ENCODE data around the gene SORCS2.

Gene SORCS2

DNA sequence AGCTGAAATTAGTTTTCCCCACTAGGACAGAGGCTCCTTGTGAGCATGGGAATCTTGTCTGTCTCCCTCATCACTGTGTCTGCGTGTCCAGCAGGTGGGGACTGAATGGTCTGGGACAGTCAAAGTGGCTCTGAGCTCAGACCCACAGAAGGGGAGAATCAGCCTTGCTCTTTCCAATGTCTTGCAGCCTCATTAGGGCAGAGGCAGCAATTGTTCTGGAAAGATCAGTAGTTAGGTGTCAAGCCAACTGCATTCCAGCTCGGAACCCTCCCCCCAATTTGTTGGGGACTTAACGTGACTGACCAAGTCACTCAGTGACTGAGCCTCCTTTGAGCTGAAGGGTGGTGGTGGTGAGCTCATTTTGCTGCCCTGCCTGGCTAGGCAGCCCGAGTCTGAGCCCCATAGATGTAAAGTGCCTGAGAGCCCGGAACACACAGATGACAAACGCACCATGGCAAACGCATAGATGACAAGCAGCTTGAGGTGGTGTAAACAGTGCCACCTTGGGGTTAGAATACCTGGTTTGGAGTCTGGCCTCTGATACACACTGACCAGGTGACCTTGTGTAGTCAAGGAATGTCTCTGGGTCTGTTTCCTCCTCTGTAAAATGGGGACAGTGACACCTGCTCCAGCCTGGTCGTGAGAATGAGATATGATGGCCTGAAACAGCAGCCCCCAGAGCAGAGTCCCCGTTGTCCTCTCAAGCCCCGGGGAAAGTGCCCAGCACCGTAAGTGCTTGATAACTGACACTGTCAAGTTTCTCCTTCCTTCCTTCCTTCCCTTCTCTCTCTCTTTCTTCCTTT lies 2.7 kb upstream of the SORCS2 start:
- H3K27me3 ChIP-seq (ENCODE audit: insufficient read depth, low read length): peaks cover 56% of the 10 kb centered on the region
- no peak overlapping the region for H3K27ac ChIP-seq (ENCODE audit: low read length)
- no peaks in the 10 kb centered on the region for H3K9me3 ChIP-seq (ENCODE audit: insufficient read depth, low read depth, low read length)
- H3K9ac ChIP-seq (ENCODE audit: low read depth, low read length): no peak overlapping the region
- no peaks in the 10 kb centered on the region for H3K4me1 ChIP-seq (ENCODE audit: insufficient read depth, low read length)
- no peak overlapping the region for H3K4me3 ChIP-seq (ENCODE audit: low read length)
- no peaks in the 10 kb centered on the region for H3K36me3 ChIP-seq (ENCODE audit: insufficient read depth, low read depth, low read length)

DNA sequence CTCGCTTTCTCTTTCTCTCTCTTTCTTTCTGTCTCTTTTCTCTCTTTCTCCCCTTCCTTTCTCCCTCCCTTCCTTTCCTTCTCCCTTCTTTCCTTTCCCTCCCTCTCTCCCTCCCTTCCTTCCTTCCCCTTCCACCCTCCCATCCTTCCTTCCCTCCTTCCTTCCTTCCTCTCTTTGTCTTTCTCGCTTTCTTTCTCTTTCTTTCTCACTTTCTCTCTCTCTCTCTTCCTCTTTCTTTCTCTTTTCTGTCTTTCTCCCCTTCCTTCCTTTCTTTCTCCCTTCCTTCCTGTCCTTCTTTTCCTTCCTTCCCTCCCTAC lies 2.1 kb upstream of the SORCS2 start:
- no peaks in the 10 kb centered on the region for H3K4me1 ChIP-seq (ENCODE audit: insufficient read depth, low read length)
- no peaks in the 10 kb centered on the region for H3K36me3 ChIP-seq (ENCODE audit: insufficient read depth, low read depth, low read length)
- H3K27me3 ChIP-seq (ENCODE audit: insufficient read depth, low read length): peaks cover 61% of the 10 kb centered on the region
- no peak overlapping the region for H3K9ac ChIP-seq (ENCODE audit: low read depth, low read length)
- H3K4me3 ChIP-seq (ENCODE audit: low read length): no peak overlapping the region
- H3K9me3 ChIP-seq (ENCODE audit: insufficient read depth, low read depth, low read length): no peaks in the 10 kb centered on the region
- no peak overlapping the region for H3K27ac ChIP-seq (ENCODE audit: low read length)

DNA sequence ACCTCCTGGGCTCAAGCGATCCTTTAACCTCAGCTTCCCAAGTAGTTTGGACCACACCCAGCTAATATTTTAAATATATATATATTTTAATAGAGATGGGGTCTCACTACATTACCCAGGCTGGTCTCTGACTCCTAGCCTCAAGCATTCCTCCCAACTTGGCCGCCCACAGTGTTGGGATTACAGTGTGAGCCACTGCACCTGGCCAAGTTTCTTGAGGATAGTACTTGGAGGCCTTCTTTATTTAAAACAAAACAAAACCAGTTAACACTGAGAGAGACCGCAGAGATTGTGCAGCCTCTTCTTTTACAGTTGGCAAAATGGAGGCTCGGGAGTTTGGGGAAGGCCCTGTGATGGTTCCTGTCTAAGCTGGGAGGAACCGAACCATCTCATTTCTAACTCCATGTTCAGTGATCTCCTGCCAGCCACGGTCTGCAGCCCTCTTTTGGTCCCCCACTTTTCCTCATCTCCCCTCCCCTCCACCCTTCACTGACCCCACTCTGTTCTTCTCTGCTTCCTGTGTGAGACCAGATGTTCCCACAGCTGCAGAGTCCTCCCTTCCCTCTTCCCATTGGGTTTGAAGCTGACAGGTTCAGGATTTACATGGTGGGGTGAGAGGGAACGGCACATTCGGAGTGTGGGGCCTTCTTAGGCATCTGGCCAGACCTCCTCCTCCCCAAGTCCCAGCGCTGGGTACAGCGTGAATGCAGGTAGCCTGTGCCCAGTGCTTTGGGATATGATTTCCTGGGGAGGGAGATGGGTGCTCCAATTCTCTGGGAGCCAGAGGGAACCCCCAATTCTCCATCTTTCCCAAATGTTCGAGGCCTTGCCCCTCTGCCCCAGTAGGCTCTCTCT lies 1.4 kb upstream of the SORCS2 start:
- Histone ChIP-seq H3K9ac (ENCODE audit: low read depth, low read length) (no peak overlapping the region), H3K9me3 (ENCODE audit: insufficient read depth, low read depth, low read length) (no peaks in the 10 kb centered on the region), H3K27ac (ENCODE audit: low read length) (no peak overlapping the region), H3K36me3 (ENCODE audit: insufficient read depth, low read depth, low read length) (no peaks in the 10 kb centered on the region), H3K4me3 (ENCODE audit: low read length) (no peak overlapping the region), H3K27me3 (ENCODE audit: insufficient read depth, low read length) (peaks cover 68% of the 10 kb centered on the region), H3K4me1 (ENCODE audit: insufficient read depth, low read length) (no peaks in the 10 kb centered on the region)

DNA sequence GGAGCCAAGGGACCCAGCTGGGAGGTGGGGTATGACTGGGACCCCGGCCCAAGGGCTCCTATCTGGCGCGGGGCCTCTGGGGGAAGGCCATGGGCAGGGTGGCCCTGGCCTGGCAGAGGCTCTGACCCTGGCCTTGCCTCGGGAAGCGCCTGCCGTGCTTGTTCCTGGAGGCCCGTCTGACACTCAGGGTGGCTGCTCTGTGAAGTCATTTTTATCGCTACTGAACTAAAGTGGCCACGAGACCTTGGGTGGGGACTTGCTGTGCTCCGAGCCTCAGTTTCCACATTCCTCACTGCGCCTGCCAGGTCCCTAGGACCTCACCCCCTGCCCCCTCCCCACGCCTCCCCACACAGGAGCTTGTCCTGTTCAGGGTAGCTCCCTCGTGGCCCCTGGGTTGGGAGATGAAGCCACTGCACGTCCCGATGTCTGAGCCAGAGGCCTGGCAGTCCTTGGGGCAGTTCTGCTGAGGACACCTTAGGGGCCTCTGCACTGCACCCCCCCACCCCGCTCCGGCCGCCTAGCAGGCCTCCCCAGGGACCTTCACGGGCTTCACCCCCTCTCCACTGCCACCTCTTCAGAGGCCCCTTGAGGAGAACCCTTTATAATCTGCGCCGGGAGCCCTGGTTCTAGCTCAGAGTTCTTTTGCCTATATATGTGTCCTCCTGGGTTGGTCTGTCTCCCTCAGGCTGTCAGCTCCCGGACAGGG lies 639 bp upstream of the SORCS2 start:
- H3K4me3 ChIP-seq (ENCODE audit: low read length): peak overlapping the region; percentile 56; the same call in 1 of the 2 replicates
- H3K9me3 ChIP-seq (ENCODE audit: insufficient read depth, low read depth, low read length): no peaks in the 10 kb centered on the region
- no peaks in the 10 kb centered on the region for H3K4me1 ChIP-seq (ENCODE audit: insufficient read depth, low read length)
- H3K9ac ChIP-seq (ENCODE audit: low read depth, low read length): no peak overlapping the region
- H3K36me3 ChIP-seq (ENCODE audit: insufficient read depth, low read depth, low read length): no peaks in the 10 kb centered on the region
- H3K27me3 ChIP-seq (ENCODE audit: insufficient read depth, low read length): peaks cover 73% of the 10 kb centered on the region
- H3K27ac ChIP-seq (ENCODE audit: low read length): no peak overlapping the region

DNA sequence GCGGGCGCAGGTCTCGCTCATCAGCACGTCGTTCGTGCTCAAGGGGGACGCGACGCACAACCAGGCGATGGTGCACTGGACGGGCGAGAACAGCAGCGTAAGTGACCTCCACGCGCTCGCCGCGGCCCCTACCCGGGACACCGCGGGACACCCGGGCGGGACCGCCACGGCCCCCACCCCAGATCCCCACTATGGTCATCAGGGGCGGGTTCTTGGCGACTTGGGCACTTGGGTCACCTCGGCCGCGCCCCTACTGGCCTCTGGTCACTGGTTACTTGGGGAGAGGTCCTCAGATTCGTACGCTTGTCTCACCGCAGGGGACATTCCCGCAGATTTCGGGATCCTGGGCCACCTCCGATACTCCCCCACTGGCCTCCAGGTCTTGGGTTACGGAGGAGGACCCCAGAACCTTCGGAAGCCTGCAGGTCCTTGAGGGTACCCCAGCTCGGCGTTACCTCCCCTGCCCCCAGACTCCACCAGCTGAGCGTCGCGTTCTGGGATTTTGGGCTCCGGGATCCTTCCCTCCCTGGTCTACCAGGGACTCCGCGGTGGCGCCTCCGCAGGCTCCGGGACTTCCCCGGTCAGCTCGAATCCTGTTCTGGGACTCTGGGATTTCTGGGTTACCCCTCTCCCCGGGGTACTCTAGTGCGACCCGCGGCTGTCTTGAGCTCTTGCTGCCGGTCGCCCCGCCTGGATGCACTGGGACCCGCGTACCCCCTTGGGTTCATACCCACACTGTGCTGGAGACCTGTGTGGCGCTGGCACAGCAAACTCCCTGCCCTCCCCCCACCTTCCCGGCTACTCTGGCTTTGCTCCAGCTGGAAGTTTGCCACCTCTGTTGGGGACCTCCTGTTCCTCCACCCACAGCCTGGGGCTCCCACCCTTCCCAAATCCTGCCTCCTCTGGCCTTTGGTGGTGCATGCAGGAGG lies 956 bp downstream of the SORCS2 start:
- Histone ChIP-seq H3K27ac (ENCODE audit: low read length) (no peak overlapping the region), H3K36me3 (ENCODE audit: insufficient read depth, low read depth, low read length) (no peaks in the 10 kb centered on the region), H3K9ac (ENCODE audit: low read depth, low read length) (no peak overlapping the region), H3K4me1 (ENCODE audit: insufficient read depth, low read length) (no peaks in the 10 kb centered on the region), H3K27me3 (ENCODE audit: insufficient read depth, low read length) (peaks cover 73% of the 10 kb centered on the region), H3K4me3 (ENCODE audit: low read length) (peak overlapping the region; percentile 70), H3K9me3 (ENCODE audit: insufficient read depth, low read depth, low read length) (no peaks in the 10 kb centered on the region)

DNA sequence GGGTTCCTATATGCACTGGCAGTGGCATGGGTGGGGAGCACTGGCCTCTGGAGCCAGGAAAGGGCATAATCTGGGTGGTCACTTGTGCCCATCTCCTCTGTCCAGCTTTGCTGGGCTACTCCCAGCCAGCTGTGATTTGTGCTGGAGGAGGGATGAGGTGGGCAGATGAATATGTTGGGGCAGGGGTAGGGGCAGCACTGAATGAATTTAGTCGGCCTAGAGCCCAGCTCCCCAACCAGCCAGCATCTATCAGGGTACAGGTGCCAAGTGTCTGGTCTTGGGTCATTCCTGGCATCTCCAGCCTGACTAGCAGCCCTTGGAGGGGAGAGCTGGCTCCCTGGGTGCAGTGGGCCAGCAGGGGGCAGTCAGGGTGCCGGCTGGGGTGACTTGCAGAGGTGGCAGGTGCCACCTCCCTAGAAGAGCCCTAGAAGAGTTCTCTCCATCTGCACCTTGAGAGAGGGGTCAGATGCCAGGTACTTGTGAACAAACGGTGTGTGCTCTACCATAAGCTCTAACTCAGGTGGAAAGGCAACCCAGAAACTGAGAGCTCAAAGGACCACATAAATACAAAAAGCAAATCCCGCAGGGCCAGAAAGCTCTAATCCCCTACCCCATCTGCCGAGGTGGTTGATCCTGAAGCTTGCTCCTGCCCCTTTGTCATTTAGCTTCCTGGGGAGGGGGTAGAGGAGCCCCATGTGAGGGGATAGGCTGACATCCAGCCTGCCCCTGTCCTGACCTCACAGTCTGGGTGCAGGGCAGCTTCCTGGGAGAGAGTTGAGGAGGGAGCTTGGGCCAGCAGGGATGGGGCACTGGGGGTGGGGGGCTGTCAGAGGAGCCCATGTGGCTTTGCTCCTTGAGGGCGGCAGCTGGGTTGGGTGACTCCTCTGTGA lies 2.2 kb downstream of the SORCS2 start:
- H3K9me3 ChIP-seq (ENCODE audit: insufficient read depth, low read depth, low read length): no peaks in the 10 kb centered on the region
- peaks cover 63% of the 10 kb centered on the region for H3K27me3 ChIP-seq (ENCODE audit: insufficient read depth, low read length)
- H3K4me1 ChIP-seq (ENCODE audit: insufficient read depth, low read length): no peaks in the 10 kb centered on the region
- H3K4me3 ChIP-seq (ENCODE audit: low read length): no peak overlapping the region
- no peak overlapping the region for H3K9ac ChIP-seq (ENCODE audit: low read depth, low read length)
- H3K27ac ChIP-seq (ENCODE audit: low read length): no peak overlapping the region
- no peaks in the 10 kb centered on the region for H3K36me3 ChIP-seq (ENCODE audit: insufficient read depth, low read depth, low read length)

DNA sequence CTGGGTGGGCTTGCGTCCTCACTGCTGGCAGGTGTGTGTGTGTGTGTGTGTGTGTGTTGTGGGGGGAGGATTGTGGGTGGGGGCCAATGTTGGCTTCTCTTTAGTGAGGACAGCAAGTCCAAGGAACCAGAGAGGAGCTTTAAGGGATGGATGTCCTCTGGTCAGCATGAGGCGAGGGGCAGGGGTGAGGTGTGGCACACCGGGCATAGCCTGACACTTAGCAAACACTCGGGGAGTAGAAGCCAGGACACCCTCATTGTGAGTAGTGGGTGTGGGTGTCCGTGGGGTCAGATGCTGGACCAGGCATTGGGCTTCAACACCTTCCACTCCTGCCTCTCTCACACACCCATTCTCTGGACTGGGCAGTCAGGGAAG lies 2.8 kb downstream of the SORCS2 start:
- H3K27ac ChIP-seq (ENCODE audit: low read length): no peak overlapping the region
- no peaks in the 10 kb centered on the region for H3K9me3 ChIP-seq (ENCODE audit: insufficient read depth, low read depth, low read length)
- H3K4me3 ChIP-seq (ENCODE audit: low read length): no peak overlapping the region
- H3K36me3 ChIP-seq (ENCODE audit: insufficient read depth, low read depth, low read length): no peaks in the 10 kb centered on the region
- no peak overlapping the region for H3K9ac ChIP-seq (ENCODE audit: low read depth, low read length)
- H3K4me1 ChIP-seq (ENCODE audit: insufficient read depth, low read length): no peaks in the 10 kb centered on the region
- peaks cover 56% of the 10 kb centered on the region for H3K27me3 ChIP-seq (ENCODE audit: insufficient read depth, low read length)

DNA sequence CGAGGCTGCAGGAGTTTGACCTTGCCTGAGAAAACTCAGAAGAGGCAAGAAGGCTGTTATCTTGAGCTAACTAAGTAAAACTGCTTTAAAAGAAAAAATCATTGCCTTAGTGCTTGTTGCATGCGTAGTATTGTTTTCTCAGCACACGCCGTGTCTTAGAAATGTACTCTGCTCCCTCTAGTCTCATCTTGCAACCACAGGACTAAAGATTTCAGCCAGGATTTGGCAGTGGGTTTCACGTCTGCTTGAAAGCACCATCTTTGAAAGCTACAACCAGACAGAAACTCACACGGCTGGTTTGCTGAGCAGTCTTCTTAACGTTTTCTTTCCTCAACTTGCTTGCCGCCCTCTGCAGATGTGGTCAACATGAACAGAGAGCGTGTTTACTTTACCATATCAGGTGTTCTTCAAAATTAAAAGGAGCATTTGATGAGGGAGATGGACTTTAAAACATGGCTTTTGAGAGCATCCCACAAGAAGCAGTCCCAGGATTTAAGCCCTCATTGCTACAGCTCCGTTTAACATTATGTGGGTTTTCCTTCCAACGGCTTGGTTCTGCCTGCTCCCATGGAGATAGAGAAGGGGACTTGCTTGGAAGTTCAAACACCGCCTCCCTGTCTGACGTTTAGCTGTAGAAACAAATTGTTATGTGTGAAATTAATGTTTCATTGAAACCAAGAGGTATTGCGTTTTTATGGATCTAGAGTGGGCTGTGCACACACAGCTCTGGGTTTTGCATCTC lies 3.4 kb downstream of the SORCS2 start:
- peaks cover 51% of the 10 kb centered on the region for H3K27me3 ChIP-seq (ENCODE audit: insufficient read depth, low read length)
- H3K9me3 ChIP-seq (ENCODE audit: insufficient read depth, low read depth, low read length): no peaks in the 10 kb centered on the region
- H3K9ac ChIP-seq (ENCODE audit: low read depth, low read length): no peak overlapping the region
- no peak overlapping the region for H3K27ac ChIP-seq (ENCODE audit: low read length)
- H3K36me3 ChIP-seq (ENCODE audit: insufficient read depth, low read depth, low read length): no peaks in the 10 kb centered on the region
- no peaks in the 10 kb centered on the region for H3K4me1 ChIP-seq (ENCODE audit: insufficient read depth, low read length)
- H3K4me3 ChIP-seq (ENCODE audit: low read length): no peak overlapping the region

DNA sequence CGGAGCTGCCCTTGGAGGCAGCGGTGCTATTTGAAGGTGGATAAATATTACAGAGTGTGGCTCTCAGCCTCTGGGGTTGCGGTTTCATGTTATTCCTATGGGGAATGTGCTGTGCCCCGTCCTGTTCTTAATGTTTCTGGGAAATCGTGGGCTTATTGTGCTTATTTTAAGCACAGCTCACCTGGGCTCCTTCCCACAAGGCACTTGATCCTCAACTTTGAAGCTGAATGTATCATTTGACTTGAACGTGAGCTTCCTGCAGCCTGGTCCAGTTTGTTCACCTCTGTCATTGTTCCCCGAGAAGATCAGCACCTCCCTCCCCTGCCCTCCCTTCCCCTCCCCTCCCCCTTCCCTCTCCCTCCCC lies 3.9 kb downstream of the SORCS2 start:
- Histone ChIP-seq H3K4me3 (ENCODE audit: low read length) (no peak overlapping the region), H3K36me3 (ENCODE audit: insufficient read depth, low read depth, low read length) (no peaks in the 10 kb centered on the region), H3K27me3 (ENCODE audit: insufficient read depth, low read length) (peaks cover 45% of the 10 kb centered on the region), H3K27ac (ENCODE audit: low read length) (no peak overlapping the region), H3K4me1 (ENCODE audit: insufficient read depth, low read length) (peaks cover under 1% of the 10 kb centered on the region; the same call in 1 of the 2 replicates), H3K9ac (ENCODE audit: low read depth, low read length) (no peak overlapping the region), H3K9me3 (ENCODE audit: insufficient read depth, low read depth, low read length) (no peaks in the 10 kb centered on the region)

DNA sequence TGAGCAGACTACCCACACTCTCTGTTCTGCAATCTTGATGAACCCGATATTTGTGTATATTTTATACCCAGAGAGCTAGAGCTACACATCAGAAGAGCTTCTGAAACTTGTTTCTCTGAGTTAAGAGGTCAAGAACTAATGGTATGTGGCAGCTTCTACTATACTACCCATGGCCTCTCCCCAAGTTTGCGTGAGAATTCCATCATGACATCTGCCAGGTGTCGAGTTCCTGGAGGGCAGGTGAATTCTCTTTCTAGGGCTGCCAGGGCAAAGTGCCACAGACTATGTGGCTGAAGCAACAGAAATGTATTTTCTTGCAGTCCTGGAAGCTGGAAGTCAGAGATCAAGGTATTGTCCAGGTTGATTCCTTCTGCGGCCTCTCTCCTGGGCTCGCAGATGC lies 4.4 kb downstream of the SORCS2 start:
- H3K27ac ChIP-seq (ENCODE audit: low read length): no peak overlapping the region
- peaks cover 5% of the 10 kb centered on the region for H3K4me1 ChIP-seq (ENCODE audit: insufficient read depth, low read length)

More for the DNA sequence above, 4.4 kb downstream of the SORCS2 start:
- Histone ChIP-seq H3K36me3 (ENCODE audit: insufficient read depth, low read depth, low read length) (no peaks in the 10 kb centered on the region), H3K9me3 (ENCODE audit: insufficient read depth, low read depth, low read length) (no peaks in the 10 kb centered on the region), H3K4me3 (ENCODE audit: low read length) (no peak overlapping the region), H3K9ac (ENCODE audit: low read depth, low read length) (no peak overlapping the region), H3K27me3 (ENCODE audit: insufficient read depth, low read length) (peaks cover 41% of the 10 kb centered on the region)

All from iPS-20b (cell line).